Tibial nerve (tissue), 4 donors: ENCODE results near the gene TRPC1.

Source experiments
- CTCF ChIP-seq, 5 experiments: fragments of 200-600 bp in 3 of 5; fragments of 450-650 bp in 2 of 5; sonication (generic) in 3 of 5; IDR thresholded peaks; one replicate each; pipeline ENCODE4 v1.5.1; 2016 to 2019; ENCODE audit warnings: antibody characterized with exemption in 5 of 5, mild to moderate bottlenecking in 3 of 5, moderate library complexity in 2 of 5
- EP300 ChIP-seq, 2 donors: sonication (generic); formaldehyde crosslinking; IDR thresholded peaks; one replicate each; pipeline ENCODE4 v1.6.1; 2017; ENCODE audit warnings: antibody characterized with exemption in 2 of 2, mild to moderate bottlenecking in 1 of 2

GRCh38 chr3:142857056-142857455 is 133.2 kb downstream of the TRPC1 start:
- TF ChIP-seq EP300 (IDR thresholded peaks at IDR 0.05) (no peak), CTCF (IDR thresholded peaks at IDR 0.05) (no peak)
